Neural progenitor cell (in vitro differentiated cells): ENCODE data around the gene ADGRV1.
"Not testable (repeated sequence)": the region's sequence is repeated elsewhere in the genome, so short reads cannot be mapped to it uniquely, and the experiment has no call there.

Experiments used
- CTCF ChIP-seq: fragments of 200-600 bp; sonication (generic); IDR thresholded peaks from 2 replicates; pipeline ENCODE4 v1.5.1; 2017; ENCODE audit warnings: antibody characterized with exemption, mild to moderate bottlenecking
- EZH2 ChIP-seq: fragments of 200-600 bp; sonication (generic); IDR thresholded peaks from 2 replicates; pipeline ENCODE4 v1.6.1; 2017; ENCODE audit warnings: antibody characterized with exemption, mild to moderate bottlenecking, moderate library complexity

- not testable (repeated sequence) for TF ChIP-seq CTCF, EZH2
Measured at GRCh38 chr5:90576566-90576965, 18.0 kb downstream of the ADGRV1 start.
